HG03442 (cell line): ENCODE results near the gene IFNGR1.
"Not testable (repeated sequence)": the region's sequence is repeated elsewhere in the genome, so short reads cannot be mapped to it uniquely, and the experiment has no call there.

Experiments
- ATAC-seq: cut with Tn5 transposase; IDR thresholded peaks from one replicate; pipeline ENCODE4 v1.9.1; 2021; ENCODE audit warnings: mild to moderate bottlenecking, moderate library complexity; ENCODE audit not compliant: unreplicated experiment

The IFNGR1 gene

GRCh38 chr6:137213813-137214212, 5.4 kb downstream of the IFNGR1 start:
- no peak for ATAC-seq

- no peak for ATAC-seq
These were observed 5.8 kb downstream of the IFNGR1 start for GRCh38 chr6:137213331-137213740.

DNA sequence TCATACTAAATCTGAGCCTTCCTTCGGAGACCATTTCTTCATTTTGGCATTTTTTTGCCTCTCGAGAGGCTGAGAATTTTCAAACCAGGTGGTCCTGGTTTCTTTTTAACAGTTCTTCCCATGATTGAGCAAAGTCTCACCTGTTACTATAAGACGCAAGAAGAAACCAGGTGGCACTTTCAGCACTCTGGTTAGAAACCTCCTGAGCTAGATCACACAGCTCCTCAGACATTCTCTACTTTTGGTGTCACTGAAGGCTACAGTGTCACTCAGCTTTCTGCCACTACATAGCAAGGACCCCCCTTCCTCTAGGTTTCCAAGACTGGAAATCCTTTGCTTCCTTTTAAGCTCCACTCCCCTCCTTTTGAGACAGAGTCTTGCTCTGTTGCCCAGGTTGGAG, 7.3 kb downstream of the IFNGR1 start:
- no peak for ATAC-seq

DNA sequence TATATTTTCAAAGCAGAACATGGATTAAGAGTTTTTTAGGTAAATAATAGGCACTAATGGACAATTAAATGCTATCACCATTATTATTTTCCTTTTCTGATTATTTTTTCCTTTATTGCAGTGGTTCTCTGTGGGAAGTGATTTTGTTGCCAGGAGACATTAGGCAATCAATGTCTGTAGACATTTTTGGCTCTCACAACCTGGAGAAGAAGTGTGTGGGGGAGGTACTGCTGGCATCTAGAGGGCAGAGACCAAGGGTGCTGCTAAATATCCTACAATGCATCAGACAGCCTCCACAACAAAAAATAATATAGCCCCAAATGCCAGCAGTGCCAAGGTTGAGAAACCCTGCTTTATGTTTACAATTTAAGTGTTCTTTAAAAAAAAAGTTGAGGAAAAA, 8.3 kb downstream of the IFNGR1 start:
- no peak for ATAC-seq

DNA sequence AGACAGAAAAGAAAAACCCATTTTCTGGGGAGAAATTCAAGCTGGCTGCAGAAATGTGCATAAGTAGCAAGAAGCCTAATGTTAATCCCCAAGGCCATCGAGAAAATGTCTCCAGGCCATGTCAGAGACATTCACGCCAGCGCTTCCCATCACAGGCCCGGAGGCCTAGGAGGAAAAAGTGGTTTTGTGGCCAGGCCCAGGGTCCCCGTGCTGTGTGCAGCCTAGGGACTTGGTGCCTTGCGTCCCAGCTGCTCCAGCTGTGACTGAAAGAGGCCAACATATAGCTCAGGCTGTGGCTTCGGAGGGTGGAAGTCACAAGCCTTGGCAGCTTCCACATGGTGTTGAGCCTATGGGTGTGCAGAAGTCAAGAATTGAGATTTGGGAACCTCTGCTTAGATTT, 10.9 kb downstream of the IFNGR1 start:
- ATAC-seq: no peak

DNA sequence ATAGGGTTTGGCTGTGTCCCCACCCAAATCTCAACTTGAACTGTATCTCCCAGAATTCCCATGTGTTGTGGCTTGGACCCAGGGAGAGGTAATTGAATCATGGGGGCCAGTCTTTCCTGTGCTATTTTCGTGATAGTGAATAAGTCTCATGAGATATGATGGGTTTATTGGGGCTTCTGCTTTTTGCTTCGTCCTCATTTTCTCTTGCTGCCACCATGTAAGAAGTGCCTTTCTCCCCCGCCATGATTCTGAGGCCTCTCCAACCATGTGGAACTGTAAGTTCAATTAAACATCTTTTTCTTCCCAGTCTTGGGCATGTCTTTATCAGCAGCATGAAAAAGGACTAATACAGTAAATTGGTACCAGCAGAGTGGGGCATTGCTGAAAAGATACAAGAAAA, 11.7 kb downstream of the IFNGR1 start:
- ATAC-seq: not testable (repeated sequence)

DNA sequence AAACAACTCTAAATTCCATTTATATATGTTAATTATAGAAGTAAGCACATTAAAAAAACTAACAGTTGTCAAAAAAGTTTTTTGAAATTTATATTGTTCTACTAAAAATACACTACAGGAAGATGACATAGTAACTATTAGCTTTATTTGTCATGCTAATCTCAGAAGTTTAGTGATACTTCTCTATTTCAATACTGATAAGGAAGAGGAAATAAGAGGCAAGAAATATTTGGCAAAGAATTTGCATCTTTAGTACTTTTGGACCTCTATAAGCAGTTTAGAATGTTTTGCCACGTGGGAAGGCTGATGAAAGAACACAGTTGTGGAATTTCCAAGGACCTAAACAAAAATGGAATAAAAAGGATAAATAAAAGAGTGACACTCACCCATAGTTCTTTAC, 12.6 kb downstream of the IFNGR1 start:
- no peak for ATAC-seq

- no peak for ATAC-seq
These were observed 15.9 kb downstream of the IFNGR1 start for GRCh38 chr6:137203256-137203655.

GRCh38 chr6:137202078-137202477, 17.1 kb downstream of the IFNGR1 start:
- ATAC-seq: no peak

DNA sequence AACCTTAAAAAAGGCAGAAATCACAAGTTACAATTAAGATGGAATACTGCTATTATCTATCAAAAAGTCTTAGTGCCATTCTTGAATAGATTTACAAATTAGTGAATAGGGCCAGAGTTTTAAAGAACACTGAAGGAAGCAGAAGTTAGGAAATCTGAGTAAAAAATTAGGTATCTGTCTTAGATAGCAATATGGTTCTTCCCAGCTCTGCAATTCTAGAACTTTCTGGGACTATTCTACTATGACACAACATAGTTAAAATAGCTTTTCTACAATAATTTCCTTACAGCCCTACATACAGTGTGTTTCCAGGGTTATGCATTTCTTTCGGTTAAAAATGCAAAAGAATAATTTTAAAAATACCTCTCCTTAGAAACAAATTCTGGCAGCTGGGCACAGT, 18.2 kb downstream of the IFNGR1 start:
- no peak for ATAC-seq

DNA sequence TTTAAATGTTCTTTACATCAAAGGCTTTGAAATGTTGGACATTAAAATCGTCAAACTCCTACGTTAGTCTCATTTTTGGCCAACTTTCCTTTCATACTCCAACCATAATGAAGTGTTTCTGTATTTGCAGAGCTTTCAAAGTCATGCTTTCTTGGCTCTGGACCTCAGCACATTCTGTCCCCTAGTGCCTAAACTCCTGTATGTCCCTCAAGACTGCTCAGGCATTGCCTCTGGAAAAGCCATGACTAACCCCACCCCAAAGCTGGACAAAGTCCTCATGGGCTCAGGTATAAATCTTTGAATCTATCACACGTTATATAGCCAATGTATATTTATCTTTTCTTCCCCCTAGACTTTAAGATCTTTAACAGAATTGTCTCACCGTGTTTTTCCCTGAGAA, 18.9 kb downstream of the IFNGR1 start:
- ATAC-seq: no peak

GRCh38 chr6:137197684-137198645, 21.2 kb downstream of the IFNGR1 start:
- no peak for ATAC-seq

GRCh38 chr6:137193256-137194070, 25.7 kb downstream of the IFNGR1 start:
- ATAC-seq: no peak

GRCh38 chr6:137192821-137193220, 26.4 kb downstream of the IFNGR1 start:
- ATAC-seq: no peak

- ATAC-seq: no peak
These were observed 27.5 kb downstream of the IFNGR1 start for GRCh38 chr6:137191670-137192069.

DNA sequence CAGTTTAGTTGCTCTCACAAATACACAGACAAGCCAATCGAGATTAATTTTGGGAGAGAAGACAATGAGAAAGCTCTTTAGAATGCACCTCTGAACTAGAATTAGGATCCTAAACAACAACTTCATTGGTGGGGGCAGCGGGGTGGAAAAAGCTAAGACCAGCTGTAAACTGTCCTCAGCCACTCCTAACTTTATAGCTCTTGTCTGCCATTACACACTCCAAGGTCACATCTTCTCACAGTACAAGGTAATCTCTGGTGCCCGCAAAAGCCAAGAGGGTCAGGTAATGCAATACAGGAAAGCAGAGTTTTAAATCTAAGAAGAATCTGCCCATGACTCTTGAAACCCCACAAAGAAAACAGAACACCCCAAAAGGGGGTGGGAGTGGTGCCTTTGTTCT, 27.9 kb downstream of the IFNGR1 start:
- no peak for ATAC-seq

DNA sequence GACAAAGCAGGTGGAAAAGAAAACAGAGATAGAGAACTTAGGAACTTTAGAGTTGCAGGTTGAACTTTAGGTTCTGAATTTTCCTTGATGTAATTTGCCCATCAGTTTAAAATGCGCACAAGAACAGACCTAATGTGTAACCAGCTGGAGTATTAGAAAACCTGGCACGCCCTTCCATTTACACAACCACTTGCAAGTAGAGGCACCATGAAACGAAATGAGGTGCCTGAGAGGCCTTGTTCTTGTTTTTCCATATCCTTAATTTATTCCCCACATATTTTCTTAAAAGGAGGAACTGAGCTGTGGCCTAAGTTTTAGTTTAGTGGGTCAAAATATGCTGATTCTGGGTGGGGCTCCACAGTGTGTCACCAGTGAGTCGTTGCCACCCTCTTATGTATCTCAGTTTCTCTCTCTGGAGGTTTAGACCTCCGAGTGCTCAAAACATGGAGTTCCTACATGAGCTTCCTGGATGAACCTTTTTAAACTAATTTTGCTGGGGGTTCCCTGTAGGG, 28.5 kb downstream of the IFNGR1 start:
- no peak for ATAC-seq

- no peak for ATAC-seq
These were observed 30.3 kb downstream of the IFNGR1 start for GRCh38 chr6:137188855-137189254.

- no peak for ATAC-seq
These were observed 33.9 kb downstream of the IFNGR1 start for GRCh38 chr6:137185290-137185689.

DNA sequence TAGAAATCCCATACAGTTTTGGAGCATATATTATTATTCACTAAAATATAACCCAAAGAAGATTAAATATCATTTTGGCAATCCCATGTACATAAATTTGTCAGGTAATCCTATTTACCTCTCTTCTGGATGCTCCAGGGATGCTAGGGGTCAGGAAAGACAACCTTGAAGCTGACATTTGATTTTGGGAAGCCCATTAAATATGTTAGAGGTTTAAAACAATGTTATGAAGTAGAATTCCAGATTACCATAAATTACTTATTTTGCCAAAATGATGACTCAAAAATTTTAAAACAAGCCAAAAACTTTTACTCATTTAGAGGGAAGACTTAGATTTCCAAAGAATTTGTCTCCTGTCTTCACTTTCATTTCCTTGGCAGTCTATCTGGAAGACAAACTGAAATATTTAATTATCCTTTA, 36.5 kb downstream of the IFNGR1 start:
- no peak for ATAC-seq

DNA sequence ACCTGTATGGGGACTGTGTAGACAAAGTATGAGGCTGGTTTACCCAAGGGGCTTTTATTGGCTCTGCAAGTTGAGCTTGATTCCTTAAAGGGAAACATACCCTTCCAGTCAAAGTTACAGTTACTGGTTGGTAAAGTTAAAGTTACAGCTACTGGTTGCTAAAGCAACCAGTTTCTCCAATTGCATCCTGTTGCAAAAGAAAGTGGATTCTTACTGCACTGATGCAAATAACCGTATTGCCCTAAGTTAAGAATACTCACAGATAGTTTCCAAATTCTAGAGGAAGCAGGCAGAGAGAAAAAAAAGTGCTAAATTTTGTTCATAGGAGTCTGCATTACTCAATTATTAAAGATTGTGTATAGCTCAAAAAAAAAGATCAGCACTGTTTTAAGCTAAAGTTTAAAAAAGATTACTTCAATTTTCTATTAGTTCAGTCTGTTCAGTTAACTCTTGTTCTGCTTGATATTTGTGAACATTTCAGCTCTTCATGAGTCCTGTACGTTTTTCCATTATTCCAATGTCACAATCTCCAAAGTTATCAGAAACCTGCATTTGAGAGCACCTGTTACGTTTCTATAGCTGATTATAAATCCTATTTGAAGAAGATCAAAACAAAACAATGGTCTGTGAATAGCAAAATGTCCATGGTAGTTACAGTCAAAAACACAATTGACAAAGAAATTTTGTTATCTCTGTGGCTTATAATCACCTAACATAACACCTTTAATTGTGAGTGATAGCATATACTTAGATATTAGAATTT, 37.1 kb downstream of the IFNGR1 start:
- ATAC-seq: no peak
